HG03469 (cell line): ENCODE measurements around the gene PRKN.
"Not testable (repeated sequence)": the region's sequence is repeated elsewhere in the genome, so short reads cannot be mapped to it uniquely, and the experiment has no call there.

Source experiments
- ATAC-seq: cut with Tn5 transposase; IDR thresholded peaks from one replicate; pipeline ENCODE4 v1.9.1; 2021; ENCODE audit warnings: mild to moderate bottlenecking, moderate library complexity, moderate number of reproducible peaks; ENCODE audit not compliant: unreplicated experiment

Gene PRKN

GRCh38 chr6:161313940-161314509 lies 1413.5 kb downstream of the PRKN start:
- no peak for ATAC-seq

DNA sequence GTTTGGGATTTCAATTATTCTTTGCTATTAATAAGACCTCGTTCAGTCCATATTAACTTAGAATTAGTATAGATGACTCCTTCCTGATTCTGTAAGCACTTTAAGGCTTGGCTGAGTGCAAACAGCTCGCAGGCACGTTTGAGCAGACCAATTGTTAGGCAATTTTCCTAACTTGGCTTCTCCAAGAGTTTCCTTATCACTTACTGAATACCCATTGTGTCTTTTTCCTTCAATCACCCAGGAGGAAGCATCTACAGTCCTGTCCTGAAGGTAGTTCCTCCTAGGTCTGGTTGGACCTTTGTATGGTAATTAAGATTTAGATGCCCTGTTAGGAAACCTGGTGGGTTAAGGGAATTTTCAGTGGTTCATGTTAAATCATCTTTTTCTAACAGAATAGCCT lies 1414.1 kb downstream of the PRKN start:
- ATAC-seq: not testable (repeated sequence)

DNA sequence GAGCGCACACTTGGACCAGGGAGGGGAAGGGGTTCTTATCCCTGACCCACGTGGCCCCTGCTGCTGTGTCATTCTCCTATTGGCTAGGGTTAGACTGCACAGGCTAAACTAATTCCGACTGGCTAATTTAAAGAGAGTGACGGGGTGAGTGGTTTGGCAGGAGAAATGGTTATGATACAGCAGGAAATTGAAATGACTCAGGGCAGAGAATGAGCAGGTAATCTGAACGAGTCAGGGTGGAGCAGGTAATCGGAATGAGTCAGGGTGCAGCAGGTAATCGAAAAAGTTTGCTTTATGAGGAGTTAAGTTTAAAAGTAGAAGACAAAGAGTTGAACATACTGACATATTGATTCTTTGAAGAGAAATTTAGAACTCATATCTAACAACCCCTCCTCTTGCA lies 1417.8 kb downstream of the PRKN start:
- ATAC-seq: not testable (repeated sequence)

DNA sequence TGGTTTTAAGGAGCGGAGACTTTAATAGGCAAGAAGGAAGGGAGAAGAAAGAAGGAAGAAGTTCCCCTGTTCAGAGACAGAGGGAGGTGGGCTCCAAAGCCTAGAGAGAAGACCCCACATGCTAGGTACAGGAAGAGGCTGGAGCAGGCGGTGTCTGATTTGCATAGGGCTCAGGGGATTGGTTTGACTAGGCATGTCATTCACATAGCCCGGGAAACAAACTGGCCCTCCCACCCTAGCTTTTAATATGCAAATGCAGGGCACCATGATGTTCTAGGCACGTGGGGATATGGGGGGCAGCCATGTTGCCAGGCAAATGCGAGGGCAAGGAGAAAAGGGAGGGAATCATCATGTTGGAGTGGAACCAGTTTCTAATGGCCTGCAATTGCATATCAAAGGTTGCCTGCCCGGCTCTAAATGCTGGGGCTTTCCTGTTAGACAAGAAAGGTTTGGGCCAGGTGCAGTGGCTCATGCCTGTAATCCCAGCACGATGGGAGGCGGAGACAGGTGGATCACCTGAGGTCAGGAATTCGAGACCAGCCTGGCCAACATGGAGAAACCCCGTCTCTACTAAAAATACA lies 1419.4 kb downstream of the PRKN start:
- ATAC-seq: no peak

DNA sequence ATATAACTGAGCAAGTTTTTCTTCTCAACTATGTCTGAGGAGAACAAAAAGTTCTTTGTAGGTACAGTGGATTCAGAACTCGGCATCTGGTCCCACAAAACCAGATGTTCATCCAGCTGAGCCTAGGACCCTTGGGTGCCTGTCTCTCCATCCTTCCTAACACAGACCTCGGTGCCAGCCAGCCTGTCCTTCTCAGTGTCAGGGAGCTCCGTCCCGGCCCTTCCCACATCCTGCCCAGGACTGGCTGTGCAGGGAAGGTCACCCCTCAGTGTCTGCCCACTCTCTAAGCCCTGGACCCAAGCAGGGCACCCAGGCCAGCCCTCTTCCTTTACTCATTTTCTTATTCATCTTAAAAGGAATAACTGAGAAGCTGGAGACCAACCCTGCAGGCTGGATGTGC lies 1421.7 kb downstream of the PRKN start:
- ATAC-seq: no peak

- ATAC-seq: no peak
Observed at GRCh38 chr6:161303628-161304340, 1423.8 kb downstream of the PRKN start.

- ATAC-seq: no peak
Observed at GRCh38 chr6:161302949-161303348, 1424.6 kb downstream of the PRKN start.

DNA sequence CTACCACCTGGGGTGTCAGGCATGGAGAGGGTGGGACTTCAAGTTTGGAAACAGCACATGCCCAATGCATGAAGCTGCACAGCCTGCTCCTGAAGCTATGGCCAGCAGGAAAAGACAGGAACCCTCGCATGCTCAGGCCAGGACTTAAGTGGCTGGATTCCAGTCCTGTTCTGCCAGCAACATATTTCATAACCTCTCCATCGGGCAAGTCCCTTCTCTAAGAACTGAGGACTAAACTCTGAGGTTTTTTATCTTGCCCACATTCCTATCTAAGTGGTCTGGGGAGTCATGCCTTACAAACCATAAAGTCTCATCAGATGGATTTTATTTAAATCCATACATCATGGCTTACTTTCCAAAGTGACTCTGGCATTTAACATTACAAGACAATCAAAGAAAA lies 1426.2 kb downstream of the PRKN start:
- no peak for ATAC-seq

- no peak for ATAC-seq
Observed at GRCh38 chr6:161300823-161301222, 1426.7 kb downstream of the PRKN start.

- ATAC-seq: no peak
Observed at GRCh38 chr6:161299726-161300125, 1427.8 kb downstream of the PRKN start.
